KMS-11 (cell line): Measurements from ENCODE around the gene CCDC73.
A peak's percentile ranks its signal among the peaks of the same experiment; 100 is the strongest.

Source experiments
- H2AFZ ChIP-seq: fragments of 200-600 bp; sonication (generic); 2 replicates; pipeline ENCODE4 v1.6.1; 2016; ENCODE audit warnings: antibody characterized with exemption, mixed run types, low read depth
- H3K27ac ChIP-seq: fragments of 200-600 bp; sonication (generic); 2 replicates; pipeline ENCODE4 v1.6.1; 2016; ENCODE audit warnings: mild to moderate bottlenecking, mixed run types
- H3K27me3 ChIP-seq: fragments of 200-600 bp; sonication (generic); 2 replicates; pipeline ENCODE4 v1.6.1; 2017; ENCODE audit warnings: mild to moderate bottlenecking, low read depth, mixed run types, moderate library complexity; ENCODE audit not compliant: insufficient read depth
- H3K36me3 ChIP-seq: fragments of 200-600 bp; sonication (generic); 2 replicates; pipeline ENCODE4 v1.6.1; 2017; ENCODE audit warnings: mild to moderate bottlenecking, mixed run types; ENCODE audit not compliant: insufficient read depth
- H3K4me1 ChIP-seq: fragments of 200-600 bp; sonication (generic); 2 replicates; pipeline ENCODE4 v1.6.1; 2016; ENCODE audit warnings: mild to moderate bottlenecking, low read depth, mixed run types; ENCODE audit not compliant: poor library complexity, severe bottlenecking
- H3K4me2 ChIP-seq: fragments of 200-600 bp; sonication (generic); 2 replicates; pipeline ENCODE4 v1.7.0; 2016; ENCODE audit warnings: mild to moderate bottlenecking, mixed run types
- H3K4me3 ChIP-seq: fragments of 200-600 bp; sonication (generic); IDR thresholded peaks from 2 replicates; pipeline ENCODE4 v1.6.1; 2017; ENCODE audit warnings: low read depth, low read length, mixed read lengths; ENCODE audit not compliant: insufficient read depth
- H3K79me2 ChIP-seq: fragments of 200-600 bp; sonication (generic); 2 replicates; pipeline ENCODE4 v1.6.1; 2016; ENCODE audit warnings: low read depth, mixed run types; ENCODE audit not compliant: insufficient read depth
- H3K9ac ChIP-seq: fragments of 200-600 bp; sonication (generic); 2 replicates; pipeline ENCODE4 v1.6.1; 2016; ENCODE audit warnings: mild to moderate bottlenecking, mixed run types
- H4K20me1 ChIP-seq: fragments of 200-600 bp; sonication (generic); 2 replicates; pipeline ENCODE4 v1.6.1; 2016; ENCODE audit warnings: mild to moderate bottlenecking, mixed run types; ENCODE audit not compliant: insufficient read depth
- CTCF ChIP-seq: fragments of 200-600 bp; sonication (generic); conservative IDR thresholded peaks from 2 replicates; pipeline ENCODE4 v1.6.1; 2017; ENCODE audit warnings: low read depth, mild to moderate bottlenecking, antibody characterized with exemption, low read length, moderate library complexity, mixed read lengths

CCDC73 gene

GRCh38 chr11:32586576-32587190 lies 207.8 kb downstream of the CCDC73 start:
- no peak overlapping the region for H3K4me3 ChIP-seq
- peaks cover 74% of the 10 kb centered on the region for H3K4me1 ChIP-seq
- peaks cover 22% of the 10 kb centered on the region for H3K36me3 ChIP-seq
- H3K79me2 ChIP-seq = peaks cover 72% of the 10 kb centered on the region
- no peak overlapping the region for H2AFZ ChIP-seq
- TF ChIP-seq CTCF = peak; percentile 56
- H3K27me3 ChIP-seq = no peaks in the 10 kb centered on the region
- H4K20me1 ChIP-seq = peaks cover 35% of the 10 kb centered on the region
- no peak overlapping the region for H3K27ac ChIP-seq
- H3K9ac ChIP-seq = no peak overlapping the region
- H3K4me2 ChIP-seq = peak overlapping the region; percentile 83

- Histone ChIP-seq H3K9ac (peak overlapping the region; percentile 92; the same call in 1 of the 2 replicates), H4K20me1 (peaks cover 35% of the 10 kb centered on the region), H3K4me1 (peaks cover 57% of the 10 kb centered on the region), H3K27me3 (no peaks in the 10 kb centered on the region), H2AFZ (no peak overlapping the region), H3K4me3 (no peak overlapping the region), H3K4me2 (peak overlapping the region; percentile 83), H3K79me2 (peaks cover 63% of the 10 kb centered on the region), H3K36me3 (peaks cover 13% of the 10 kb centered on the region; the same call in 1 of the 2 replicates), H3K27ac (peak overlapping the region; percentile 89; the same call in 1 of the 2 replicates)
- TF ChIP-seq CTCF = no peak
Measured at GRCh38 chr11:32584921-32585320, 209.5 kb downstream of the CCDC73 start.

GRCh38 chr11:32583459-32584271 lies 210.8 kb downstream of the CCDC73 start, which contains the start of gene EIF3M:
Gene EIF3M, plus strand, starts transcription at chr11:32583831. Its CDS starts 57 bp downstream, at chr11:32583888.
- H3K4me2 ChIP-seq = peak within 1 kb of the TSS; percentile 83
- H3K4me1 ChIP-seq = peaks cover 46% of the 10 kb centered on the region
- peak within 1 kb of the TSS; percentile 89 for H3K27ac ChIP-seq
- H3K36me3 ChIP-seq = peaks cover 8% of the 10 kb centered on the region; the same call in 1 of the 2 replicates
- H3K4me3 ChIP-seq = no peak within 1 kb of the TSS
- H4K20me1 ChIP-seq = peaks cover 33% of the 10 kb centered on the region
- no peak for TF ChIP-seq CTCF
- peaks cover 50% of the 10 kb centered on the region for H3K79me2 ChIP-seq
- H3K27me3 ChIP-seq = no peaks in the 10 kb centered on the region
- peak within 1 kb of the TSS; percentile 92 for H2AFZ ChIP-seq
- peak within 1 kb of the TSS; percentile 92 for H3K9ac ChIP-seq

- no peaks in the 10 kb centered on the region for H3K36me3 ChIP-seq
- H3K27me3 ChIP-seq = no peaks in the 10 kb centered on the region
- no peak overlapping the region for H3K9ac ChIP-seq
- H3K4me1 ChIP-seq = peaks cover 25% of the 10 kb centered on the region
- H4K20me1 ChIP-seq = peaks cover 15% of the 10 kb centered on the region; the same call in 1 of the 2 replicates
- no peak for TF ChIP-seq CTCF
- H3K4me2 ChIP-seq = no peak overlapping the region
- peaks cover 29% of the 10 kb centered on the region for H3K79me2 ChIP-seq
- H3K4me3 ChIP-seq = no peak overlapping the region
- H2AFZ ChIP-seq = no peak overlapping the region
- H3K27ac ChIP-seq = no peak overlapping the region
Measured at GRCh38 chr11:32581556-32581955, 212.9 kb downstream of the CCDC73 start.
